ENCODE measurements around the gene ELMO3.
A peak's percentile ranks its signal among the peaks of the same experiment; 100 is the strongest.

ELMO3 gene

GRCh38 chr16:67191995-67192681 is 6.8 kb upstream of the ELMO3 start, which contains the start of gene E2F4:
Gene E2F4 (plus strand): TSS chr16:67192155. CDS start chr16:67192228, 73 bp downstream.
- H3K36me3 ChIP-seq (ENCODE audit: control insufficient read depth, insufficient read depth, low read length): peaks cover 26% of the 10 kb centered on the region
- H3K4me3 ChIP-seq (replicated peaks; ENCODE audit: low read depth, low read length): peak within 1 kb of the TSS; percentile 100
- no peak for TF ChIP-seq CTCF (IDR thresholded peaks at IDR 0.05; ENCODE audit: insufficient read depth, low read length, poor library complexity, severe bottlenecking)
- no peaks in the 10 kb centered on the region for H3K27me3 ChIP-seq (replicated peaks; ENCODE audit: control insufficient read depth, insufficient read depth, low read length)
- DNase-seq (ENCODE audit: extremely low read depth, insufficient read length): peak; percentile 91

- Histone ChIP-seq H3K4me3 (replicated peaks; ENCODE audit: low read depth, low read length) (peak overlapping the region; percentile 100), H3K36me3 (ENCODE audit: control insufficient read depth, insufficient read depth, low read length) (peaks cover 32% of the 10 kb centered on the region), H3K27me3 (replicated peaks; ENCODE audit: control insufficient read depth, insufficient read depth, low read length) (no peaks in the 10 kb centered on the region)
- DNase-seq (ENCODE audit: extremely low read depth, insufficient read length): no peak
- TF ChIP-seq CTCF (IDR thresholded peaks at IDR 0.05; ENCODE audit: insufficient read depth, low read length, poor library complexity, severe bottlenecking): no peak
These were observed 6.1 kb upstream of the ELMO3 start for GRCh38 chr16:67192781-67193361.

GRCh38 chr16:67193536-67193935 is 5.4 kb upstream of the ELMO3 start:
- H3K4me3 ChIP-seq (replicated peaks; ENCODE audit: low read depth, low read length): peak overlapping the region; percentile 100
- DNase-seq (ENCODE audit: extremely low read depth, insufficient read length): no peak
- H3K27me3 ChIP-seq (replicated peaks; ENCODE audit: control insufficient read depth, insufficient read depth, low read length): no peaks in the 10 kb centered on the region
- TF ChIP-seq CTCF (IDR thresholded peaks at IDR 0.05; ENCODE audit: insufficient read depth, low read length, poor library complexity, severe bottlenecking): no peak
- H3K36me3 ChIP-seq (ENCODE audit: control insufficient read depth, insufficient read depth, low read length): peaks cover 38% of the 10 kb centered on the region

GRCh38 chr16:67194260-67194659 is 4.7 kb upstream of the ELMO3 start:
- H3K36me3 ChIP-seq (ENCODE audit: control insufficient read depth, insufficient read depth, low read length): peaks cover 40% of the 10 kb centered on the region
- TF ChIP-seq CTCF (IDR thresholded peaks at IDR 0.05; ENCODE audit: insufficient read depth, low read length, poor library complexity, severe bottlenecking): no peak
- H3K4me3 ChIP-seq (replicated peaks; ENCODE audit: low read depth, low read length): no peak overlapping the region

GRCh38 chr16:67195676-67196075 is 3.3 kb upstream of the ELMO3 start:
- peaks cover 47% of the 10 kb centered on the region for H3K36me3 ChIP-seq (ENCODE audit: control insufficient read depth, insufficient read depth, low read length)
- no peaks in the 10 kb centered on the region for H3K27me3 ChIP-seq (replicated peaks; ENCODE audit: control insufficient read depth, insufficient read depth, low read length)
- no peak for DNase-seq (ENCODE audit: extremely low read depth, insufficient read length)
- no peak overlapping the region for H3K4me3 ChIP-seq (replicated peaks; ENCODE audit: low read depth, low read length)
- no peak for TF ChIP-seq CTCF (IDR thresholded peaks at IDR 0.05; ENCODE audit: insufficient read depth, low read length, poor library complexity, severe bottlenecking)

More at GRCh38 chr16:67194260-67194659, 4.7 kb upstream of the ELMO3 start:
- no peak for DNase-seq (ENCODE audit: extremely low read depth, insufficient read length)
- no peaks in the 10 kb centered on the region for H3K27me3 ChIP-seq (replicated peaks; ENCODE audit: control insufficient read depth, insufficient read depth, low read length)
